A673 (cell line): Measurements from ENCODE around the gene MYBPHL. TPM values are rescaled to one million over a fixed set of nuclear protein-coding genes. Genes with fewer than 3 reads are reported as not detected.

Source experiments
- BruUV-seq: library from RNA; stranded (reverse); fragments of 400-500 nt; replicated peaks from 2 replicates; lab custom pipeline; 2021; lab: Mats Ljungman, UMichigan
- CTCF ChIA-PET: fragments of 300-600 bp; sonication (Branson Sonifier 250); formaldehyde crosslinking; loops from one replicate; lab custom pipeline; 2022; ENCODE audit warnings: antibody characterized with exemption; lab: Charles Lee
- POLR2A ChIA-PET: fragments of 300-600 bp; sonication (Branson Sonifier 250); formaldehyde crosslinking; loops from one replicate; lab custom pipeline; 2022; ENCODE audit warnings: antibody characterized with exemption; ENCODE audit not compliant: low non-redundant PET; lab: Charles Lee
- DNase-seq: peaks from one replicate; pipeline ENCODE4 v3.0.0-alpha.2; 2015; ENCODE audit warnings: low spot score
- H3K27ac ChIP-seq: fragments of 200-600 bp; sonication (generic); 2 replicates; pipeline ENCODE4 v1.5.1; 2016; ENCODE audit warnings: mixed run types, low read depth, mild to moderate bottlenecking, mixed read lengths, antibody characterized with exemption, low read length; ENCODE audit not compliant: poor library complexity, severe bottlenecking
- H3K27me3 ChIP-seq: fragments of 200-600 bp; sonication (generic); replicated peaks from 2 replicates; pipeline ENCODE4 v1.6.1; 2017; ENCODE audit warnings: mixed run types, low read depth, mild to moderate bottlenecking, mixed read lengths, antibody characterized with exemption, low read length; ENCODE audit not compliant: insufficient read depth, poor library complexity
- H3K36me3 ChIP-seq: fragments of 200-600 bp; sonication (generic); 2 replicates; pipeline ENCODE4 v1.6.1; 2016; ENCODE audit warnings: mixed run types, mild to moderate bottlenecking, mixed read lengths, antibody characterized with exemption, low read length; ENCODE audit not compliant: insufficient read depth, poor library complexity, severe bottlenecking
- H3K4me1 ChIP-seq: fragments of 200-600 bp; sonication (generic); 2 replicates; pipeline ENCODE4 v1.6.1; 2017; ENCODE audit warnings: mixed run types, mild to moderate bottlenecking, mixed read lengths, antibody characterized with exemption, low read length; ENCODE audit not compliant: insufficient read depth, poor library complexity, severe bottlenecking
- H3K4me3 ChIP-seq: fragments of 200-600 bp; sonication (generic); 2 replicates; pipeline ENCODE4 v1.5.1; 2016; ENCODE audit warnings: low read depth, mixed run types, mild to moderate bottlenecking, mixed read lengths, low read length; ENCODE audit not compliant: poor library complexity, severe bottlenecking
- H3K9me3 ChIP-seq: fragments of 200-600 bp; sonication (generic); 2 replicates; pipeline ENCODE4 v1.6.1; 2016; ENCODE audit warnings: mixed run types, low read depth, mild to moderate bottlenecking, mixed read lengths, antibody characterized with exemption, low read length; ENCODE audit not compliant: poor library complexity, severe bottlenecking
- CTCF ChIP-seq: fragments of 300-800, 200-600 bp; sonication (generic); conservative IDR thresholded peaks from 2 replicates; pipeline ENCODE4 v1.5.1; 2017; ENCODE audit warnings: low read depth, mild to moderate bottlenecking, antibody characterized with exemption, low read length, moderate library complexity, mixed read lengths
- EZH2 ChIP-seq: fragments of 200-600 bp; sonication (generic); IDR thresholded peaks from 2 replicates; pipeline ENCODE4 v1.6.1; 2017; ENCODE audit warnings: borderline replicate concordance, low read depth, mild to moderate bottlenecking, mixed read lengths, antibody characterized with exemption, low read length; ENCODE audit not compliant: poor library complexity, severe bottlenecking
- intact Hi-C: fragments of 100-400 bp; cut with micrococcal nuclease; formaldehyde crosslinking; loops from one replicate; pipeline ENCODE4 v1.10.0; 2022; ENCODE audit not compliant: unreplicated experiment
- total RNA-seq: library from RNA; stranded (reverse); gene quantifications from 2 replicates; pipeline ENCODE4 v1.2.3, GENCODE V29; 2021

Gene MYBPHL
- total RNA-seq, 1 experiment from 2014 or later, result not detected

- POLR2A ChIA-PET, result no interaction called here
- intact Hi-C loops, result no loop called here
- no peaks in the 10 kb centered on the region for H3K9me3 ChIP-seq
- H3K27ac ChIP-seq, result no peak overlapping the region
- TF ChIP-seq EZH2 (no peak), CTCF (no peak)
- H3K36me3 ChIP-seq, result no peaks in the 10 kb centered on the region
- no TSS peak for BruUV-seq
- no peak for DNase-seq
- CTCF ChIA-PET, result no interaction called here
- no peaks in the 10 kb centered on the region for H3K4me1 ChIP-seq
- H3K27me3 ChIP-seq, result no peaks in the 10 kb centered on the region
- no peak overlapping the region for H3K4me3 ChIP-seq
These were observed 9.7 kb upstream of the MYBPHL start for GRCh38 chr1:109316506-109316905.

GRCh38 chr1:109315288-109315687, 8.5 kb upstream of the MYBPHL start:
- no peak for TF ChIP-seq EZH2
- no peak for TF ChIP-seq CTCF
- no peaks in the 10 kb centered on the region for H3K36me3 ChIP-seq
- no peak for DNase-seq
- no peaks in the 10 kb centered on the region for H3K27me3 ChIP-seq
- no peak overlapping the region for H3K27ac ChIP-seq
- ChIA-PET CTCF (no interaction called here), POLR2A (interaction anchor here (0.6 kb wide), 1 partner anchor 164 kb away, joined by 3 read pairs; no protein-coding TSS in a partner anchor)
- H3K4me1 ChIP-seq, result no peaks in the 10 kb centered on the region
- BruUV-seq, result no TSS peak
- intact Hi-C loops, result no loop called here
- H3K4me3 ChIP-seq, result no peak overlapping the region
- H3K9me3 ChIP-seq, result no peaks in the 10 kb centered on the region

- BruUV-seq, result no TSS peak
- Histone ChIP-seq H3K4me3 (no peak overlapping the region), H3K4me1 (no peaks in the 10 kb centered on the region), H3K27me3 (no peaks in the 10 kb centered on the region), H3K9me3 (no peaks in the 10 kb centered on the region), H3K36me3 (no peaks in the 10 kb centered on the region), H3K27ac (no peak overlapping the region)
- intact Hi-C loops, result no loop called here
- TF ChIP-seq EZH2, result no peak
- TF ChIP-seq CTCF, result no peak
- CTCF ChIA-PET, result no interaction called here
- DNase-seq, result no peak
- POLR2A ChIA-PET, result interaction anchor here (0.6 kb wide), 1 partner anchor 165 kb away, joined by 3 read pairs; no protein-coding TSS in a partner anchor
These were observed 8.0 kb upstream of the MYBPHL start for GRCh38 chr1:109314795-109315194.
